ENCODE data around the gene HSPG2. TPM values are rescaled to one million over a fixed set of nuclear protein-coding genes. Genes with fewer than 3 reads are reported as not detected.

The HSPG2 gene
- total and polyA plus RNA-seq, 10 of the 15 experiments (the other 5 are each of a cell fraction or from before 2014, with no cell fraction given) = 0.30 to 3.4 (median 0.73) TPM; not detected in 2

GRCh38 chr1:21897844-21898243 is 39.3 kb downstream of the HSPG2 start:
- in situ Hi-C loops (cut with MboI) (no loop called here), intact Hi-C loops (cut with micrococcal nuclease; ENCODE audit: unreplicated experiment) (no loop called here)
- WGBS (ENCODE audit: insufficient coverage, insufficient replicate concordance, low lambda C conversion rate, missing lambda C conversion rate) = 51% methylated on average over 4 of the region's 4 CpGs
- Histone ChIP-seq H3K4me1 (ENCODE audit: control insufficient read depth, insufficient read depth, low read length) (no peaks in the 10 kb centered on the region), H4K20me1 (ENCODE audit: control insufficient read depth, insufficient read depth) (no peaks in the 10 kb centered on the region), H3K9me3 (replicated peaks; ENCODE audit: control insufficient read depth, insufficient read depth, low read length) (no peaks in the 10 kb centered on the region), H3K79me2 (ENCODE audit: control insufficient read depth, insufficient read depth, low read length) (no peaks in the 10 kb centered on the region), H3K27me3 (replicated peaks in 1 of 2; ENCODE audit: control insufficient read depth in 2 of 2, insufficient read depth in 2 of 2, low read length in 1 of 2) (no peaks in the 10 kb centered on the region; a peak in 1 of 4 replicates), H3K36me3 (ENCODE audit: control insufficient read depth in 2 of 2, insufficient read depth in 2 of 2, low read length in 1 of 2) (no peaks in the 10 kb centered on the region), H2AFZ (ENCODE audit: control insufficient read depth, low read depth, low read length) (no peak overlapping the region), H3K27ac (ENCODE audit: control insufficient read depth, insufficient read depth) (no peak overlapping the region), H3K9ac (ENCODE audit: control insufficient read depth, insufficient read depth, low read length) (no peak overlapping the region), H3K4me3 (no peak overlapping the region), H3K4me2 (ENCODE audit: control insufficient read depth, insufficient read depth) (no peak overlapping the region)
- RAD21 ChIA-PET (ENCODE audit: unreplicated experiment) = no interaction called here
- FAIRE-seq (no peak), ATAC-seq (no peak), DNase-seq (ENCODE audit: low read depth, low spot score) (no peak)
- SMC1A ChIA-PET (ENCODE audit: uncharacterized antibody, unreplicated experiment) = no interaction called here
- no peak for TF ChIP-seq HSF1 (IDR thresholded peaks at IDR 0.05; ENCODE audit: low read depth, low read length)
- TF ChIP-seq BRCA1 (IDR thresholded peaks at IDR 0.05; ENCODE audit: low read depth, low read length) = no peak
- TF ChIP-seq USF2 (IDR thresholded peaks at IDR 0.05; ENCODE audit: borderline replicate concordance, low read depth, low read length) = no peak
- TF ChIP-seq TCF3 (IDR thresholded peaks at IDR 0.05; ENCODE audit: borderline replicate concordance, insufficient read depth, low read depth, low read length) = no peak
- TF ChIP-seq SRF (IDR thresholded peaks at IDR 0.05; ENCODE audit: low read depth in 2 of 2, low read length in 2 of 2) = no peak
- no peak for TF ChIP-seq NR2C1 (IDR thresholded peaks at IDR 0.05)
- no peak for TF ChIP-seq BHLHE40 (IDR thresholded peaks at IDR 0.05; ENCODE audit: borderline replicate concordance in 1 of 2, low read depth in 2 of 2, low read length in 1 of 2)
- POLR2A ChIA-PET = no interaction called here
- CTCF ChIA-PET = interaction anchor here (1.4 kb wide), 1 partner anchor 11 kb away, joined by 4 read pairs; no protein-coding TSS in a partner anchor
- BruUV-seq (replicated peaks) = no TSS peak

Measured in GM12878 (cell line).